ENCODE results near the gene ELP1. TPM values are rescaled to one million over a fixed set of nuclear protein-coding genes. Genes with fewer than 3 reads are reported as not detected.

ELP1 gene
- total RNA-seq, 1 experiment from 2014 or later: 14.7 TPM

DNA sequence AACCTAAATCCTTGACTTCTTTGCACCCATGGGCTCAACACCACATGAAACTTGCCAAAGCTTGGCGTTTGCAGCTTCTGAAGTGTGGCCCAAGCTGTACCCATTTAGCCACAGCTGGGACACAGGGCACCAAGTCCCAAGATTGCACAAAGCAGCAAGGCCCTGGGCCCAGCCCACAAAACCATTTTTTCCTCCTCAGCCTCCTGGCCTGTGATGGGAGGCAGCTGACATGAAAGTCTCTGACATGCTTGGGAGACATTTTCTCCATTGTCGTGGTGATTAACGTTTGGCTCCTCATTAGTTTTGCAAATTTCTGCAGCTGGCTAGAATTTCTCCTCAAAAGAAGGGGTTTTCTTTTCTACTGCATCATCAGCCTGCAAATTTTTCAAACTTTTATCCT is 110.1 kb downstream of the ELP1 start:
- DNase-seq (ENCODE audit: low spot score): no peak

Small RNA genes lying within 50 kb of the gene (small RNA-seq; reads per million reads assigned to genes)
- not detected for gene AL359692.1

Other genes with a start within 250 kb of the ELP1 start
- gene ACTL7B, start 78.1 kb downstream of the ELP1 start, total RNA-seq (2014; rRNA removed; shearing (Covaris generic)): not detected in 2 replicates
- gene ACTL7A, start 71.9 kb downstream of the ELP1 start, total RNA-seq (2014; rRNA removed; shearing (Covaris generic)): not detected in 2 replicates
- 4.8 and 9.8 TPM in 2 replicates for gene ABITRAM, start 276 bp upstream of the ELP1 start, total RNA-seq (2014; rRNA removed; shearing (Covaris generic))
- 24.7 and 26.7 TPM in 2 replicates for gene CTNNAL1, start 79.4 kb upstream of the ELP1 start, total RNA-seq (2014; rRNA removed; shearing (Covaris generic))
- gene TMEM245, start 185.8 kb upstream of the ELP1 start, total RNA-seq (2014; rRNA removed; shearing (Covaris generic)): 14.8 and 17.1 TPM in 2 replicates
- not detected in 2 replicates for gene FRRS1L, start 233.1 kb upstream of the ELP1 start, total RNA-seq (2014; rRNA removed; shearing (Covaris generic))

Data from HT-29 (cell line).